Kidney (tissue), 14 donors: ENCODE measurements around the gene TSC2. TPM values are rescaled to one million over a fixed set of nuclear protein-coding genes. Genes with fewer than 3 reads are reported as not detected.

Source experiments
- DNase-seq, 5 donors: peaks; one replicate each; pipeline ENCODE4 v3.0.0-alpha.2; 2013 to 2020
- FAIRE-seq: peaks from 2 replicates; lab custom pipeline; 2012; peaks lifted over from hg19 to GRCh38; lab: Jason Lieb, UNC
- H3K27ac ChIP-seq, 2 donors: one replicate each; pipeline ENCODE4 v1.7.0; 2013; ENCODE audit warnings: low read depth in 2 of 2, low read length in 2 of 2, inconsistent platforms in 1 of 2
- H3K27me3 ChIP-seq: one replicate; pipeline ENCODE4 v1.7.1; 2013; ENCODE audit warnings: low read length, inconsistent platforms; ENCODE audit not compliant: control insufficient read depth, insufficient read depth
- H3K36me3 ChIP-seq, 3 donors: one replicate each; pipeline versions ENCODE4 v1.7.0 to v1.7.1; 2013; ENCODE audit warnings: low read length in 3 of 3, control low read depth in 1 of 3, inconsistent platforms in 1 of 3; ENCODE audit not compliant: insufficient read depth in 3 of 3, control insufficient read depth in 2 of 3
- H3K4me1 ChIP-seq, 3 donors: one replicate each; pipeline versions ENCODE4 v1.7.0 to v1.7.1; 2013; ENCODE audit warnings: low read length in 3 of 3, inconsistent platforms in 1 of 3, low read depth in 1 of 3; ENCODE audit not compliant: control insufficient read depth in 2 of 3, insufficient read depth in 2 of 3
- H3K4me3 ChIP-seq, 3 donors: one replicate each; pipeline versions ENCODE4 v1.7.0 to v1.8.1; 2013; ENCODE audit warnings: low read length in 3 of 3, control low read depth in 1 of 3, inconsistent platforms in 1 of 3
- H3K9ac ChIP-seq, 3 donors: one replicate each; pipeline versions ENCODE4 v1.7.0 to v1.7.1; 2013; ENCODE audit warnings: low read length in 3 of 3, control low read depth in 1 of 3, inconsistent platforms in 1 of 3
- H3K9me3 ChIP-seq, 3 donors: one replicate each; pipeline versions ENCODE4 v1.7.0 to v1.7.1; 2013; ENCODE audit warnings: low read length in 3 of 3, control low read depth in 1 of 3, inconsistent platforms in 1 of 3; ENCODE audit not compliant: control insufficient read depth in 2 of 3, insufficient read depth in 1 of 3
- CTCF ChIP-seq: IDR thresholded peaks from 3 replicates; pipeline ENCODE4 v1.5.1; 2012; ENCODE audit warnings: mild to moderate bottlenecking, moderate library complexity, borderline replicate concordance; ENCODE audit not compliant: insufficient read depth; ENCODE audit errors: extremely low read depth
- intact Hi-C: fragments of 100-400 bp; cut with DNase I; formaldehyde crosslinking; loops from one replicate; pipeline ENCODE4 v1.11.1; 2022
- polyA plus RNA-seq: library from polyadenylated mRNA; stranded (reverse); fragments of 350-450 nt; fragmentation: Illumina TruSeq; extraction: RNeasy Lipid Tissue Mini Kit (QIAGEN cat#74804); gene quantifications from one replicate; pipeline ENCODE4 v1.2.3, GENCODE V29; 2014; ENCODE audit warnings: low read depth, low replicate concordance; ENCODE audit not compliant: insufficient read depth
- total RNA-seq: library from RNA; stranded (reverse); fragmentation: NEBNext Ultra II Directional; extraction: Animal tissue kit (Norgen Biotek cat#: 25700); gene quantifications from one replicate; pipeline ENCODE4 v1.2.1, GENCODE V29; 2021
- donor health status: control.
- donor health status: control.
- donor health status: control.
- donor health status: control.
- donor health status: control.
- donor health status: DM: yes; HTN: yes; CAD: no.
- donor health status: Normal renal cell carcinoma (clear cell type).

Gene TSC2
- total and polyA plus RNA-seq, 2 donors from 2014 or later = 40.0 to 151 TPM

GRCh38 chr16:2042171-2042985 lies 5.4 kb upstream of the TSC2 start:
- peaks cover 0 to 1% (median 0%) of the 10 kb centered on the region in 3 donors for H3K36me3 ChIP-seq
- H3K9me3 ChIP-seq = no peaks in the 10 kb centered on the region
- no peak for FAIRE-seq
- H3K27ac ChIP-seq = no peak overlapping the region
- no peak for TF ChIP-seq CTCF
- intact Hi-C loops = no loop called here
- no peak overlapping the region for H3K9ac ChIP-seq
- no peaks in the 10 kb centered on the region for H3K27me3 ChIP-seq
- no peak overlapping the region for H3K4me3 ChIP-seq
- DNase-seq = peak in 3 of 5 donors; percentile 51 to 80 (median 75)
- H3K4me1 ChIP-seq = peaks cover 0 to 46% (median 4%) of the 10 kb centered on the region in 3 donors

- FAIRE-seq = no peak
- intact Hi-C loops = no loop called here
- peaks cover 0 to 41% (median 4%) of the 10 kb centered on the region in 3 donors for H3K4me1 ChIP-seq
These were observed 4.7 kb upstream of the TSC2 start for GRCh38 chr16:2042986-2043666.

GRCh38 chr16:2043667-2044451 lies 3.9 kb upstream of the TSC2 start:
- Histone ChIP-seq H3K4me1 (peaks cover 0 to 42% (median 4%) of the 10 kb centered on the region in 3 donors), H3K9me3 (no peaks in the 10 kb centered on the region), H3K27me3 (no peaks in the 10 kb centered on the region), H3K9ac (no peak overlapping the region), H3K36me3 (no peaks in the 10 kb centered on the region), H3K4me3 (no peak overlapping the region), H3K27ac (peak overlapping the region; percentile 37 to 43)
- intact Hi-C loops = no loop called here
- TF ChIP-seq CTCF = no peak
- FAIRE-seq = no peak
- DNase-seq = peak in 2 of 5 donors; percentile 65 to 87

More at GRCh38 chr16:2042986-2043666, 4.7 kb upstream of the TSC2 start:
- peak in 2 of 5 donors; percentile 62 to 85 for DNase-seq
- Histone ChIP-seq H3K9ac (no peak overlapping the region), H3K4me3 (no peak overlapping the region), H3K27ac (peak overlapping the region in 1 of 2 donors; percentile 43), H3K36me3 (no peaks in the 10 kb centered on the region), H3K27me3 (no peaks in the 10 kb centered on the region), H3K9me3 (no peaks in the 10 kb centered on the region)
- no peak for TF ChIP-seq CTCF
